Measurements from ENCODE around the gene AJAP1. TPM values are rescaled to one million over a fixed set of nuclear protein-coding genes. Genes with fewer than 3 reads are reported as not detected.

AJAP1 gene
- total and polyA plus RNA-seq, 2 of the 13 experiments (the other 11 are each of a cell fraction or from before 2014, with no cell fraction given): not detected

GRCh38 chr1:4725416-4725815, 71.0 kb downstream of the AJAP1 start:
- H3K4me2 ChIP-seq (ENCODE audit: low read depth, low read length): no peak overlapping the region
- no peaks in the 10 kb centered on the region for H4K20me1 ChIP-seq (ENCODE audit: insufficient read depth, low read length)
- intact Hi-C loops (cut with micrococcal nuclease; ENCODE audit: unreplicated experiment): no loop called here
- no peak overlapping the region for H3K27ac ChIP-seq (ENCODE audit: extremely low read length, insufficient read depth, low read length)
- DNase-seq (ENCODE audit: low spot score): no peak
- no peaks in the 10 kb centered on the region for H3K36me3 ChIP-seq (replicated peaks in 1 of 2; ENCODE audit: control insufficient read depth in 1 of 2, insufficient read depth in 2 of 2, low read length in 2 of 2)
- no peak for TF ChIP-seq SNAI1 (CRISPR knock-in tag; IDR thresholded peaks at IDR 0.05; ENCODE audit: borderline replicate concordance)
- TF ChIP-seq FOXA3 (CRISPR knock-in tag; IDR thresholded peaks at IDR 0.05): no peak
- no peak for TF ChIP-seq ZNF143 (CRISPR knock-in tag; IDR thresholded peaks at IDR 0.05)
- TF ChIP-seq ZNF10 (CRISPR knock-in tag; IDR thresholded peaks at IDR 0.05; ENCODE audit: borderline replicate concordance, low read depth): no peak
- H3K4me3 ChIP-seq (replicated peaks in 1 of 3; ENCODE audit: insufficient read depth in 1 of 3, low read depth in 2 of 3, low read length in 3 of 3): no peak overlapping the region
- H3K9ac ChIP-seq (ENCODE audit: insufficient read depth, low read depth, low read length): no peak overlapping the region
- ChIA-PET POLR2A (no interaction called here), CTCF (ENCODE audit: low intra/inter-chr PET ratio, low total read pairs) (no interaction called here)
- H2AFZ ChIP-seq (ENCODE audit: low read length): no peak overlapping the region
- WGBS (ENCODE audit: low lambda C conversion rate): 13% methylated on average over 2 of the region's 12 CpGs
- H3K27me3 ChIP-seq (ENCODE audit: control insufficient read depth in 1 of 2, insufficient read depth in 2 of 2, low read length in 2 of 2): peaks cover 0 to 1% of the 10 kb centered on the region in 2 experiments; a peak in 2 of 5 replicates
- in situ Hi-C loops (cut with HindIII; ENCODE audit: extremely low pct_ligation_motif_present, low pct_unique_long_range_greater_than_20kb): no loop called here
- no peaks in the 10 kb centered on the region for H3K79me2 ChIP-seq (ENCODE audit: insufficient read depth, low read length)
- H3K4me1 ChIP-seq (ENCODE audit: insufficient read depth, low read length): no peaks in the 10 kb centered on the region
- ATAC-seq: no peak
- no peaks in the 10 kb centered on the region for H3K9me3 ChIP-seq (ENCODE audit: low read length)
- no peak for FAIRE-seq
- BruUV-seq (replicated peaks): no TSS peak

DNA sequence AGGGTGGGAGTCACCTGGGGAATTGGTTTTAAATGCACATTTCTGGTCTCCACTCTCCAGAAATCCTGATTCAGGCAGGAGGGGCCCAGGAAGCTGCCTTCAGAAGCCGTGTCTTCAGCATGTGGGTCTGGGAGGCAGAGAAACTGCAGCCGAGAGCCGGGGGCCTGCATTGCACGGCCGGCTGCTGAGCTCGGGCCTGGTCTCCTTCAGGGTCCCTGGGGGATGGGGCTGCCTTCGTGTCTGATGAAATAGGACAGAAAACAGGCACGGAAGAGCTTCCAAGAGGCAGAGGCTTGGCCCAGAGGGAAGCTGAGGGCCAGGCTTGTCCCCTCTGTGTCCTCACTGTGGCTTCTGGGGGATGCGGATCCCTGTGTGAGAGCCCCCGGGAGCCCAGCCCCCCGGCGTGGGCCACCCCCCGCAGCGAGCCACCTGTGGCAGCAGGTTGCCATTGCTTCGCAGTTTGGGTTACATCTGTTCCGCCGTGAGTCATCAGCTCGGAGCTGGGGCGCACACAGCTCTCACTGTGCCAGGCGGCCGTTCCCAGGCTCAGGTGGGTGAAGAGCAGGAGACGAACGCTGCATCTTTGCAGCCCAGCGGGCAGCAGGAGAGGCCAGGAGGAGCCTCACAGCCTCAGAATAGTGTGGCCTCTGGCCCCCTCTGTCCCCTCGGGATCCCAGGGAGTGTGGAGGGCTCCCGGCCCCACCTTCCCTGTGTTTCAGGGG, 72.4 kb downstream of the AJAP1 start:
- Histone ChIP-seq H3K27ac (ENCODE audit: extremely low read length, insufficient read depth, low read length) (no peak overlapping the region), H3K36me3 (replicated peaks in 1 of 2; ENCODE audit: control insufficient read depth in 1 of 2, insufficient read depth in 2 of 2, low read length in 2 of 2) (no peaks in the 10 kb centered on the region), H3K9ac (ENCODE audit: insufficient read depth, low read depth, low read length) (no peak overlapping the region), H3K27me3 (ENCODE audit: control insufficient read depth in 1 of 2, insufficient read depth in 2 of 2, low read length in 2 of 2) (peaks cover 0 to 1% of the 10 kb centered on the region in 2 experiments; a peak in 2 of 5 replicates), H3K79me2 (ENCODE audit: insufficient read depth, low read length) (no peaks in the 10 kb centered on the region), H3K4me2 (ENCODE audit: low read depth, low read length) (no peak overlapping the region), H3K4me3 (replicated peaks in 1 of 3; ENCODE audit: insufficient read depth in 1 of 3, low read depth in 2 of 3, low read length in 3 of 3) (no peak overlapping the region), H3K4me1 (ENCODE audit: insufficient read depth, low read length) (no peaks in the 10 kb centered on the region), H2AFZ (ENCODE audit: low read length) (no peak overlapping the region), H4K20me1 (ENCODE audit: insufficient read depth, low read length) (no peaks in the 10 kb centered on the region), H3K9me3 (ENCODE audit: low read length) (no peaks in the 10 kb centered on the region)
- intact Hi-C loops (cut with micrococcal nuclease; ENCODE audit: unreplicated experiment): no loop called here
- ATAC-seq (no peak), DNase-seq (ENCODE audit: low spot score) (no peak), FAIRE-seq (no peak)
- WGBS (ENCODE audit: low lambda C conversion rate): 60% methylated on average over 4 of the region's 26 CpGs
- no TSS peak for BruUV-seq (replicated peaks)
- TF ChIP-seq TCF7 (IDR thresholded peaks at IDR 0.05; ENCODE audit: low read depth): no peak
- TF ChIP-seq FOXK1 (CRISPR knock-in tag; IDR thresholded peaks at IDR 0.05; ENCODE audit: borderline replicate concordance, low read depth): no peak
- TF ChIP-seq ZNF292 (CRISPR knock-in tag; IDR thresholded peaks at IDR 0.05; ENCODE audit: borderline replicate concordance, low read depth): no peak
- TF ChIP-seq MTA3 (CRISPR knock-in tag; IDR thresholded peaks at IDR 0.05): no peak
- no peak for TF ChIP-seq WIZ (CRISPR knock-in tag; IDR thresholded peaks at IDR 0.05)
- no peak for TF ChIP-seq SPEN (CRISPR knock-in tag; IDR thresholded peaks at IDR 0.05; ENCODE audit: low read depth)
- TF ChIP-seq ZNF501 (CRISPR knock-in tag; IDR thresholded peaks at IDR 0.05): no peak
- no peak for TF ChIP-seq SNRNP70 (IDR thresholded peaks at IDR 0.05; ENCODE audit: low read depth, low read length)
- TF ChIP-seq SKI (IDR thresholded peaks at IDR 0.05; ENCODE audit: partially characterized antibody): no peak
- ChIA-PET CTCF (ENCODE audit: low intra/inter-chr PET ratio, low total read pairs) (no interaction called here), POLR2A (no interaction called here)
- in situ Hi-C loops (cut with HindIII; ENCODE audit: extremely low pct_ligation_motif_present, low pct_unique_long_range_greater_than_20kb): no loop called here
